Glomerular endothelial cell (primary cell): ENCODE measurements around the gene RAB36. TPM values are rescaled to one million over a fixed set of nuclear protein-coding genes. Genes with fewer than 3 reads are reported as not detected.
"Not testable (repeated sequence)": the region's sequence is repeated elsewhere in the genome, so short reads cannot be mapped to it uniquely, and the experiment has no call there.

Source experiments
- DNase-seq: peaks from one replicate; pipeline ENCODE4 v3.0.0-alpha.2; 2011; ENCODE audit warnings: low read depth, low spot score; ENCODE audit errors: extremely low read depth
- total RNA-seq: library from RNA; depleted of rRNA; stranded (reverse); fragments of >200 nt; gene quantifications from 2 replicates; pipeline ENCODE4 v1.2.3, GENCODE V29; 2015

Gene RAB36
- total RNA-seq, 1 donor from 2014 or later, result 3.5 TPM

GRCh38 chr22:23136991-23137390 lies 8.3 kb upstream of the RAB36 start:
- DNase-seq, result not testable (repeated sequence)

DNA sequence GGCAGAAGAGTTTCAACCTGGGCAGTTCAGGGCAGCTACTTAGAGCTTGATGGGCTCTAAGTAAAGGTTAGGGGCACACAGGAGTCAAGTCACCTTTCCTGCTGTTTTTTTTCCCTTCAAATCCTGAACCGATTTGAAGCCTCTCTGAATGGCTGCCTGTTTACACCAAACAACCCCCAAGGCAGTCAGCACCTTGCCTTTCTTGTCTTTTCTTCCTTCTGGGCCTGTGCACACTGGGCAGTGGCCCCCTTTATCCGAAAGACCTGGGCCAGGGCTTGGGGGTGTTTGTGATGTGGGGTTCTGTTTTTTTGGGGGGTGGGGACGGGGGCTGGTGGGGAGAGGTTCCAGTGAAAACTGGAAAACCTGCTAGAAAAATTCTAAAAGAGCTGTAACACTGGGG lies 7.8 kb upstream of the RAB36 start:
- DNase-seq, result no peak

DNA sequence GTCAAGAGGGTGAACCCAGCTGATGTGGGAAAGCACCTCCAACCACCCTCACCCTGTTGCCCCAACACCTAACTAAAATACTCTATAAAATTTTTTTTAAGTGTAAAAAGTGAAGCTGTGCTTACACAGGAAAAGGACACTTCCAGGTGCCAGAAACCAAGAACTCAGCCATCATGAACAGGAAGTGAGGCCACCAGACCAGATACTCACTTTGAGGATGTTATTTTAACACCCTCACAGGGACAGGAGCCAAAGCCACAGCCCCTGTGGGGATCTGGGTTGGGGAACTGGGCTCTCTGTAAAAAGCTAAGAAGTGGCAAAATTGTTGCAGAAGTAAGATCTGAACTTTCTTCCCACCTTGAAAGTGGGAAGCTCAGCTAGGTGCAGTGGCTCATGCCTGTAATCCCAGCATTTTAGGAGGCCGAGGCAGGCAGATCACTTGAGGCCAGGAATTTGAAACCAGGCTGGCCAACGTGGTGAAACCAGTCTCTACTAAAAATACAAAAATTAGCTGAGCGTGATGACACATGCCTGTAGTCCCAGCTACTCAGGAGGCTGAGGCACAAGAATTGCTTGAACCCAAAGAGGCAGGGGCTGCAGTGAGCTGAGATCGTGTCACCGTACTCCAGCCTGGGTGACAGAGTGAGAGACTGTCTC lies 7.2 kb upstream of the RAB36 start:
- DNase-seq, result no peak

GRCh38 chr22:23138584-23139435 lies 6.5 kb upstream of the RAB36 start:
- no peak for DNase-seq

DNA sequence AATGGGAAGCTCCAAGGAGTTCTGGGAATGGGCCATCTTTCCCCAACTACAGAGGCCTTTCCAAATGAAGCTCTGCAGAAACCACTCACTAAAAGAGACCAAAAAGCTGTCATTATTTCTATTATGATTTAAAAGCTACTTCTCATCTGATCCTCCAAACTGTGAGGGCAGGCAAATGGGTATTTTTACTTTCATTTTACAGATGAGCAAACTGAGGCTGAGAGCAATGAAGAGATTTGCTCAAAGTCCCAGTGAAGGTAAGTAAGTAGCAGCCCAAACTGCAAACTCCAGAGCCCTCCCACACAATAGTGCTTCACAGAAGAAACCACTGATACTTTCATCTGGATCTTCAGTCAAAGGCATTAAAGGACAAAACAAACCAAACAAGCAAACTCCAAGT lies 4.9 kb upstream of the RAB36 start:
- DNase-seq, result no peak

- DNase-seq, result no peak
Measured at GRCh38 chr22:23142546-23143105, 2.7 kb upstream of the RAB36 start.

- no peak for DNase-seq
Measured at GRCh38 chr22:23143119-23143518, 2.2 kb upstream of the RAB36 start.

DNA sequence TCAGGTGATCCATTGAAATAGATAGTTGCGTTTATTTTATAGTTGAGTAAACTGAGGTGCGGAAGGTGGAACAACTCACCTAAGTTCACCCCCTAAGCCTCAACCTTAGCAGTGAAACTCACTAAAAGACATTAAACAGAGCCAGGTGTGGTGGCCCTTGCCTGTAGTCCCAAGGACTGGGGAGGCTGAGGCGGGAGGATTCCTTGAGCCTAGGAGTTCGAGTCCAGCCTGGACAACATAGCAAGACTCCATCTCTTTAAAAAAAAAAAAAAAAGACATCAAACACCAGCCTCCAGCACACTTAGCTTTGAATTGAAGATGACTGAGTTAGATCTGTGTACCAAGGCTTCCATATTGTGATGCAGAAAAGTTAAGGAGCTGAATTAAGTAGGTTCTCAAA lies 845 bp upstream of the RAB36 start:
- no peak for DNase-seq

GRCh38 chr22:23145878-23146470 lies 697 bp downstream of the RAB36 start:
- DNase-seq, result no peak

GRCh38 chr22:23146478-23147205 lies 1.4 kb downstream of the RAB36 start:
- DNase-seq, result no peak

GRCh38 chr22:23147617-23148387 lies 2.5 kb downstream of the RAB36 start:
- DNase-seq, result no peak

DNA sequence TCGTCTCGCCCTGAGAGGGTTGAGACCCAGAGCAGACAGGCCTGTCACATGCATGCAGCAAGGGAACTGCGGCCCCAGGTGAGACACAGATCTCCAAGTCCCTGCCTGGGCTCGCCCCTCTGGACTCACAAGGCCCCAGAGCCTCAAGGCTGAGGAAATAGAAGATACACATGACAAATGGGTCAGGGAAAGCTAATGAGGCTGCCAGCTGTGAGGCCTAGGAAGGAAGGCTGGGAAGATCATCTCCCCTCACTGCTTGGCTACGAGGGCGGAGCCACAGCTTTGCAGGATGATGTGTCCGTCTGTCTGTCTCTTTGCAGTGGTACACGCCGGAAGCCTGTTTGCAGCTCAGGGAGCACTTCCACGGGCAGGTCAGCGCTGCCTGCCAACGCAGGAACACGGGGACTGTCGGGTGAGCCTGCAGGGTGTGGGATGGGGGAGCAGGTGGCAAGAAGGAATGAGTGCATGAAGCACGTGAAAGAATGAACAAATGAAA lies 4.5 kb downstream of the RAB36 start:
- DNase-seq, result no peak

DNA sequence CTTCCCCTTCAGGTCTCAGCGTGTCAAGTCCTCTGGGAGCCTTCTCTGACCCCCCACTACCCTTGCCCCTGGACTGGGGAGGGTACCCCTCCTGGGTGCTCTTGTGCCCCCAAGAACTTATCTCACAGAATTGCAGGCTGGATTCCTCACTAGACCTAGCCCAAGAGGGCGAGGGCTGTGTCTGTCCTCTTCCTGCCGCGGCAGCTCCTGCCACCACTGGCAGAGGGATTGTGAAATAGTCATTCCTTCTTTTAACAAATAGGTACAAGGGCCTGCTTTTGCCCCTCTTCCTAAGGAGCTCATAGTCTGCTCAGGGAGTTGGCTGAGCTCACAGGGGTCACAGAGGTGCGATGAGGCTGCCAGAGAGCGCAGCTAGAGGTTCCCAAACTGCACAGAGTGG lies 5.5 kb downstream of the RAB36 start:
- no peak for DNase-seq

DNA sequence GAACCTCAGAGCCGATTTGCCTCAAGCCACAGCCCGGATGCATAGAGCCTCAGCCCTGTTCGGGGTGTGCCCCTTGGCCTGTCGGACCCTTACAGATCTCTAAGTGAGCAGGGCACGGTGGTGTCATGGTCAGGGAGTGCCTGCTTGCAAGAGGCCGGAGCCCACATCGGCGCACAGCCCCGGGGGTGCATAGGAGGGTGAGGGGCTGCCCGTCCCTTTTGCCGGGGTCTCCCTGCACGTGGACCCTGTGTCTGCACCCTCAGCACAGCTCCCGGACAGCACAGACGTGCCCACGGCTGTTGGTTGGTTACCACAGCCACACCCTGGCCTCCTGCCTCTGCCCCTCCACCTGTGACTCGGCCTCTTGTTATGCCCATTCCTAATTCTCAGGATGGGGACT lies 6.5 kb downstream of the RAB36 start:
- no peak for DNase-seq

- DNase-seq, result no peak
Measured at GRCh38 chr22:23152238-23153114, 7.2 kb downstream of the RAB36 start.

DNA sequence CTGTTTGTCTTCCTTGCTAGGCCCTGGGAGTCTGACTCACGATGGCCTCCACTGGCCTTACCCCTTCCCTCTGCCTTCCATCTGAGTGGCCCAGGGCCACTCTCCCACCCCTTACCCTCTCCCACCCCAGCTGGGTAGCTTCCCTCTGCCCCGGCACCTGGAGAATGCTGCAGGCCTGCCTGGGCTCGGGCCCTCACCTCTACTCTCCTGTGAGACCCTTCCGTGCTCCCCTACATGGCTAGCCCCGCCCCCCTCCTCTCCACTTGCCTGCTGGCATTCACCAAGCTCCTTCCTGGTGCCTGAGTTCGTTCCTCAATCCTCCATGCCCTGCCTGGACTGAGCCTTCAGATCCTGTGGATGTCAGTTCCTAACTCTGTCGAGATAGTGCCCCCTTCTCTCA lies 8.7 kb downstream of the RAB36 start:
- no peak for DNase-seq

DNA sequence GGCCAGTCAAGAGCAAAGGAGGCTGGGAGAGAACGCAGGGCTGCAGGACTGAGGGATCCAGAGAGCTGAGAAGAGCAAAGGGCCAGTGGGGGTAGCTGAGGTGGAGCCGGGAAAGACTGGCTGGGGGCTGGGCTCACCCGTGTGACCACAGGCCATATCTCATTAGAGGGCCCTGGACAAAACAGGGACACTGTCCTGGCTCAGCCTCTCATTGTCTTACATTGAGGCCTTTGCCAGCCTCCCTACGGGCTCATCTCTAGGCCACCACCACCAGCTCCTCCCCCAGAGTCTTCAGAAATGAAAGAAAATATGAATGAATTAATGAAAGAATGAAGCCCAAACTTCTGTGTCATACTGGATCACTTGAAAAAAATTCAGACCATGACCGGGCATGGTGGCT lies 9.2 kb downstream of the RAB36 start:
- DNase-seq, result no peak

DNA sequence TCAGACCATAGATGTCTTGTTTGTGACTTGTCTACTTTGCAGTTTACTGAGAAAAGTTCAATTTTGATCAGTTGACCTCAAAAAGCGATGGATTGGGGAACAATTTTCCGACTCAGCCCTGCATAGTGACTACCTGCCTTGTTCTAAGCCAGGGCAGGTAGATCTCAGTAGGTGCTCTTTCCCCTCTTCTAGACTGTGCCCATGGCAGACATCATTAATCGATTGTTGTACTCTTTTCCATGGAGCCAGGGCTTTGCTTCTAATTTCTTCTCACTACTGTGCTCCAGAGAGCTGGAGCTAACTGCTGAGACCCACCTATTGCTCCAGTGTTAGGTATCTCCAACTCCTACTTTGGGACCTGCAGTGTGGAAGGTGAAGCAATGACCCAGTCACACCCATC lies 9.9 kb downstream of the RAB36 start:
- DNase-seq, result no peak

DNA sequence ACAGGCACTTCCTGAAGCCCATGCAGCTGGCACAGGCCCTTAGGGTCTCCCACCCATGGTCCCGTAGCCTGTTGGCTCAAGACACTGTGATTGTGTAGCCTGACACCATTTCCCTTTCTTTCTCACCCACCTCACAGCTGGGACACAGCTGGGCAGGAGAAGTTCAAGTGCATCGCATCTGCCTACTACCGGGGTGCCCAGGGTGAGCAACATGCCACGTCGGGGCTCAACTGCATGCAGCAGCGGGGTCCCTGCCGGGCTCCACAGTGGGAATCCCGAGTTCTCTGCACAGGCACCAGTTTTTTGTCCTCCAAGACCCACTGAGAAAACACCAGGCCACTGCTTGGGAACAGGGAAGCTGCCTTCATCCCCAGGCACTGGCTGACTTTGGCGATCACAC lies 10.6 kb downstream of the RAB36 start:
- no peak for DNase-seq
